HG03280 (cell line): Measurements from ENCODE around the gene MICU1.
A peak's percentile ranks its signal among the peaks of the same experiment; 100 is the strongest.
"Not testable (repeated sequence)": the region's sequence is repeated elsewhere in the genome, so short reads cannot be mapped to it uniquely, and the experiment has no call there.

Source experiments
- ATAC-seq: cut with Tn5 transposase; IDR thresholded peaks from one replicate; pipeline ENCODE4 v1.9.1; 2021; ENCODE audit warnings: mild to moderate bottlenecking, moderate library complexity; ENCODE audit not compliant: unreplicated experiment

The MICU1 gene

DNA sequence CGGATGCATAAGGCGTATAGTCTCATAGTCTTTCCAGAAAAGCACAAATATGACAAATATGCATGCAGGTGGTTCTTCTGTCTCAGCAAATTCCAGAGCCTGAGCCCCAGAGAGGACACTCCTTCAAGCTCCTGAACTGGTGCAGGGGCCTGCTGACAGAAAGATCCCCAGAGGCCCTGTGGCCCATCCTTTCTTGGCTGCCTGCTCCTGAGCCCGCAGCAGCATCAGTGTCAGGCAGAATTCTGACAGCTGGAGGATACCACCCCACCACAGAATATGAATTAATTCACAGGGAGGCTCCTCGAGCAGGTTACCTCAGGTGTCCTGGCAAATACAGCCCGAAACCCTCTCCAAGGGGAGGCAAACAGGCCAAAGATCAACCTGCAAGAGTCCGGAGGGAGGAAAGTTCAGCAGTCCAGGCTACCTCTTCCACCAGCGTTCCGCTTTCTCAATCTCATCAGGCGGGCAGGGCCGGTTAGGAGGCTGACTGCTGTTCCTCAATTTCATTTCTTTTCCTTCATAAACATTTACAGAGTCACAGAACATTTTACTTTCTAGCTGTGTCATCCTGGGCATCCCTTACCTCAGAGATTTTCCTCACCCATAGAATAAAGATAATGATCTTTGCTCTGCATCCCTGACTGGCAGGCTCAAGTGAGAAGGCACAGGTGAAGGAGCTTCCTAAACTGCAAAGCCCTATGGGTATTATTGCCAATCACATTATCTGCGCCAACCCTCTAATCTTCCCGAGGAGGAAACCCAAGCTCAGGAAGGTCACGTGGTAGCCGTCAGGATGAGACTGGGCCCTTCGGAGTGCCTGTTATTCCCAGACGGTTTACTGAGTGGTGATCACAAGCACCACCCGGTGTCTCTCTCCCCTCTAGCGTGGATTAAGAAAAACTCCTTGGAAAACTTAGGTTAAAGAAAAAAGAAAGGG, 272.6 kb downstream of the MICU1 start:
- ATAC-seq = no peak

DNA sequence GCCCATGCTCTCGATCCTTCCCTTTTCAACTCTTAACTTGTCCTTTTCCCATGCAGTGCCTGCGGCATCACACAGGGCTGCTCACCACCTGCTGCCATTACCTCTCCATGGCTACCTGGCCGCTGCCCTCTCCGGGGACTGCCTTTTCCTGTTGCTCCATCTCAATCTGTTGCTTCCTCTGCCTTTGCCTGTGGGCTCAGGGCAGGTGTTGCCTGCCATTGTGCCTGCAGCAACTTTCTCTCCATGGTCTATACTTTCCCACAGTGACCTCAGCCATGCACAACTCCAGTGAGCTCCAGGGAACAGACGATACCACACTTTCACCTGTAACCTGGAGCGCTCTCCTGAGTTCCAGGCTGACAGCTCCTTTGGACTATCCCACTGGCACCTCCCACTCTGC, 274.4 kb downstream of the MICU1 start:
- no peak for ATAC-seq

DNA sequence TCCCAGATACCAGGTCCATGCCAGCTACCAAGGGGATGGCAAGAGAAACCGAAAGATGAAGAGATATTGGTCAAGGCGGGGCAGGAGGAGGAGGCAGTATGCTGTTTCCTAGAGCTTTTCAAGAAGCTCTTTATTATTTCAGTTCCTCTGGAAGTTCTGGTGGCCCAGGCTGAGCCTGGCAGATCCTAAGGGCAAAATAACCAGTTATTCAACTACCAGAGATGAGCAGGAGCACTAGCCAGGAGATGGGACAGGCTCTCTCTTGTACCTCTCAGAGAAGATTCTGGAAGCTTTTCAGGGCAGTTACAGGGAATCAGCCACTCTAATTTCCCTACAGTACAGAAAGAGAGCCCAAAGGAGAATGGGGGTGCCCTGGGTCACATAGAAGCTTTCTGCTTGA, 276.4 kb downstream of the MICU1 start:
- no peak for ATAC-seq

DNA sequence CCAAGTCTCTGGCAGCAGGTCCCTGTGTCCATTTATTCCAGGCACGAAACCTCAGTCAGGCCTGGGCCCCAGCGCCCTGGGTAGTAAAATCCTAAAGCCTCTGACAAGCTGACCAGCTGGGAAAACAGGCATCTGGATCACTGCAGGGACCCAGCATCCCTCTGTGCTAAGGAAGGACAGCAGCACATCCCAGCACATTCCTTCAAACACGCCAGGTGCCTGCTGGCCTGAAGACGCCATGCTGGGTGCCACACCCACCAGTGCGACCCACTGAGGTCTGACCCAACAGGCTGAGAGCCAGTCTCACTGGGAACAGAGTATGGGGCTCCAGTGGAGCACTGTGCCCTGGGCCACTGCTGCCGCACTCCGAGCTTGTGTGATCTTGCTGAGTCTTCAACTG, 277.6 kb downstream of the MICU1 start:
- ATAC-seq = no peak

DNA sequence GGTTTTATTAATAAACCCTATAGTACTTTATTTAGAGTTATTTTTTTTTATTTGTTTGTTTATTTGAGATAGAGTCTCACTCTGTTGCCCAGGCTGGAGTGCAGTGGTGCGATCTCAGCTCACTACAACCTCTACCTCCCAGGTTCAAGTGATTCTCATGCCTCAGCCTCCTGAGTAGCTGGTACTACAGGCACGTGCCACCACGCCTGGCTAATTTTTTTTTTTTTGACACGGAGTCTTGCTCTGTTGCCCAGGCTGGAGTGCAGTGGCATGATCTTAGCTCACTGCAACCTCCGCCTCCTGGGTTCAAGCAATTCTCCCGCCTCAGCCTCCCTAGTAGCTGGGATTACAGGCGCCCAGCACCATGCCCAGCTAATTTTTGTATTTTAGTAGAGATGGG, 279.8 kb downstream of the MICU1 start:
- ATAC-seq = not testable (repeated sequence)

DNA sequence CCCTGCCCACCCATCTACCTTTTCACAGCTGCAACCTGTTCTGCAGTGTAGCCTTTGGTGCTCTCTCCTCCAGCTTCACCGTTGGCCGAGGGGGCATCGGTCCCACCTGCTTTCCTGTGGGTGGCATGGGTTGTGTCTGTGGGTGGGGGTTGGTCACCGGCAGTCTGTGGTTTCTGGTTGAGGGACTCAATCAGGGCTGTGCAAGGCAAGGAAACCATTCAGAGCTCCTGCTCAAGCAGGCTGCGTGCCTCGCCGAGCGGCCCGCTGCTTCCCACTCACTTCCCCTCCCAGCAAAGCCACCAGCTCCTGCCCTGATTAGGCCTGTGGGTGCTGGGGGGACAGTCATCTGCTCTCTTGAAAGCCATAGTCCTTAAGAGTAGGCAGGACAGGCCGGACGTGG, 280.9 kb downstream of the MICU1 start:
- no peak for ATAC-seq

DNA sequence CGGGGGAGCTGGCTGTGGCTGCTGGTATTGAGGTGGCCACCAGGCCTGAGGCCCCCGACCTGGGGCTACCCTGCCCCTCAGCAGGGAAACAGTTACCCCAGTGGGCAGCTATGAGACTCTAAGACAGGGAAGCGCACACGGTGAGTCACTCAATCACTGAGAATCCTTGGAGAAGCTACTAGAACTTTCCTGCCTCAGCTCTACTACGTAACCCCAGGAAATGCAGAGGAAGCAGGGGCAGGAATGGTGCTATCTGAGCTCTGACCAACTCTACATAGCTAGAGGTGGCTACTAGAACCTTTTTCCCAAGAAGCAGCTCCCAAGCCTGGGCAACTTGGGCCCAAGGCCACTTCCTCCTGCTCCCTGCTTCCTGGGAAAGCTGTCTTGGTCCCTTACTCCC, 283.0 kb downstream of the MICU1 start:
- no peak for ATAC-seq

DNA sequence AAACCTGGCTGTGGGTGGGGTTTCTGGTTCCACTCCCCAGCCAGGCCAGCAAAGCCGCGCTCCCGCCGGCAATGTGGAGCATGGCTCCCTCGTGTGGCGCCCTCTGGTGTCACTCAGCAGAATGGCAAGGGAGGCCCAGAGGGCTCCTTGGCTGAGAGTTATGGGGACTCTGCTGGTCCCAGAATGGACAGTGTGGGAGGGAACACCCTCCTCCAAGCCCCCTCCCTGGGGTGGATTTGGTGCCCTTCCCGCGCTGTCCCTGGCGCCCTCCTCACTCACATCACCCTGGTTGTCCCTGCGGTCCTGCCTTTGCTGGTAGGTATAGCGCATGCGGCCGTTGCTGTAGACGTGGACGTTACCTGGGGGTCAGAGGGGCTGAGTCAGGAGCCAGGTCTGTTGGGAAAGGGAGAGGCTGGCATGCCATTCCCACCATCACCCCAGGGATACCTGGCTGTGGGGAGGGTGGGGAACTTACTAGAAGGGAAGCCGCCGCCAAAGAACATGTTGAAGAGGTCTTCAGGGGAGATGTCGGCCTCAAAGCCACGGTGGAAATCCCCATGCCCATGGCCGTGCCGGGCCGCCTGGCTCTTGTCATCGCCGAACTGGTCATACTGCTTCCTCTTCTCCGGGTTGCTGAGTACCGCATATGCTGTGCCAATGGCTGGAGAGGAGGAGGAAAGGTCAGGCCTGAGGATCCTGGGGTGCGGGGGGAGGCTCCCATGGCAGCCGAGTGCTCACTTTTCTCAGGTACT, 285.2 kb downstream of the MICU1 start:
- no peak for ATAC-seq

DNA sequence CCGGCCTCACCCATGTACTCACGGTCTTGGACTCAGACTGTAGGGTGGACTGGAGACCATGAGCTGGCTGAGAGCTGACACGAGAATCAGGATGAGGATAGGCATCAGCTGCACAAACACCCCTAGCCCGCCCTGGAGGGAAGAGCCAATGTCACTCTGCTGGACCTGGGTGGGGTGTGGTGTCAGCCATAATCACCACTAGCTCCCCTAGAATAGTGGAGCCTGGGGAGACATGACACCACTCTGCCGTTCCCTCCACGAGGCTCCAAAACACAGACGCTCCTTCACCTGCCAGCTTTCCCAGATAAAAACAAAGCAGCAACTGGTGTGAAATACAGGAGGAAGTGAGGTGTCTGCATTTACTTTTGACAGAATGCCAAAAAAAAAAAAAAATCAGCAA, 287.7 kb downstream of the MICU1 start:
- ATAC-seq = no peak

DNA sequence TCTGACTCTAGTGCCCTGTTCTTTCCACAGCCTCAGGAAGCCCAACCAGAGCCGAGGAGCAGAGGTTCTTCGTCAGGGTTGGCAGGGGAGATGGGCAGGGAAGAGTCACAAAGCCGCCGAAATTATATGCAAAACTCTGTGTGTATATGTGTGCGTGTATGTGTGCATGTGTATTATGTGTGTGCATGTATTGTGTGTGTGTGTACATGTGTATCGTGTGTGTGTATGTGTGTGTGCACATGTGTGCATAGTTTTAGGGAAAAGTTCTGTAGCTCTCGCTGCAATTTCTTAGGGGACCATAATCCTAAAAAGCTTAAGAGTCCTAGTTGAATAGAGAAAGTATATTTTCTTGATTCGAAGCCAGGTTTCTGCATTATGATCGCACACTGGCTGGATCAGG, 288.2 kb downstream of the MICU1 start:
- ATAC-seq = no peak

DNA sequence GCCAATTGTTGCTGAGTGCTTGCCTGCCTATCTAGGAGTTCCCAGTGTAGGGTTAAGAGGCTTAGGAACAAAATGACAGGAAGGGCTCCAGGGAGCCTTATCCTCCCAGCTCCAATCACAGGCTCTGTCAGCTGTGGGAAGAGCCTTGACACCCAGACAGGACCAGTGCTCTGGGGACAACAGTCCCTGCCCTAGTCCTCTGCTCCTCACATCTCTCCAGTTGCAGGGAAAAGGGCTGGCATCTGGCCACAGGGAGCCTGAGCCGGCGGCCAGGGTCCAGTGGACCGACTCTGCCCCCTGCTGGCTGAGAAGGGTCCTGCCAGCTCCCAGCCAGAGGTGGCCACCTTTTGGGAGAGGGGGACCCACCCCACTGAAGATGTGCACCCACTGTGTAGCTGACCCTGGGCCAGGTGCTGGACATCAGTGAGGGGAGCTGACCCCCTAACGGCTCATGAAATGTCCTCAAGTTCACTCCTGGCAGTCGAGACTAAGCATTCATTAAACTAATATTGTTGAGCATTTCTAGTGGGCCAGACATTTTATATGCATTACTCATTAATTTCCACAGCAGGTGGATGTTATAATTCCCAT, 288.7 kb downstream of the MICU1 start:
- no peak for ATAC-seq

DNA sequence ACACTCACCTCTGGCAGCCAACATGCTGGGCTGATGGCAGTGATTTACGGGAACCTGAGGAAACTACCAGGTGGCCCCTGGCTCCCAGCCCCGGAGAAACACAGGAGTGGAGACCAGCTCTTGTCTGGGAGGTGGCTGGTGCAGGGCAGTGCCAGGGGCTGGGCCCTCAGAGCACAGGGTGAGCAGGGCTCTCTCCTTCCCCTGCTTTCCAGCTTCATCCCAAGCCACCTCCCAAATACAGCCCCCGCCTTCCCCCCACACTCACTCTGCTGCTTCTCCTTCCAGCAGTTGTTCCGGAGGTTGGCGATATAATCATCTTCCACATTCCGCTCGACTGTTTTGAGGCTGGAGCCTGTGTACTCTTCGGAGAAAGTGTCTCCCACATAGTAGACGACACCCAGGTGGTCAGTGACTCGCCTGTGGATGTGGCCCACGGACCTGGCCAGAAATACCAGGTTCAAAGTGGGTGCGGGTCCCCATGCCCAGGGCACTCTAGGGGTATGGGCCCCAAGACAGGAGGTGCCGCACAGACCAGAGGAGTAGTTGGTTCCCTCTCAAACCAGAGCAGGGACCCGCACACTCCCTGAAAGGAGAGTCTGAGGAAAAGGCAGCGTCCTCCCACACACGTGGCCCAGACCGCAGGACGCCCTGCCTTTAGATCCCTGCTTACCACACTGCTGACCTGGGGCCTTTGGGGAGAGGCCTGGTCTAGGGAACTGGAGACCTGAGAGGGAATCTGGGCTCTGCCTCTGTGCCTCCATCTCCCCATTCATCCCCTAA, 289.4 kb downstream of the MICU1 start:
- ATAC-seq = no peak

DNA sequence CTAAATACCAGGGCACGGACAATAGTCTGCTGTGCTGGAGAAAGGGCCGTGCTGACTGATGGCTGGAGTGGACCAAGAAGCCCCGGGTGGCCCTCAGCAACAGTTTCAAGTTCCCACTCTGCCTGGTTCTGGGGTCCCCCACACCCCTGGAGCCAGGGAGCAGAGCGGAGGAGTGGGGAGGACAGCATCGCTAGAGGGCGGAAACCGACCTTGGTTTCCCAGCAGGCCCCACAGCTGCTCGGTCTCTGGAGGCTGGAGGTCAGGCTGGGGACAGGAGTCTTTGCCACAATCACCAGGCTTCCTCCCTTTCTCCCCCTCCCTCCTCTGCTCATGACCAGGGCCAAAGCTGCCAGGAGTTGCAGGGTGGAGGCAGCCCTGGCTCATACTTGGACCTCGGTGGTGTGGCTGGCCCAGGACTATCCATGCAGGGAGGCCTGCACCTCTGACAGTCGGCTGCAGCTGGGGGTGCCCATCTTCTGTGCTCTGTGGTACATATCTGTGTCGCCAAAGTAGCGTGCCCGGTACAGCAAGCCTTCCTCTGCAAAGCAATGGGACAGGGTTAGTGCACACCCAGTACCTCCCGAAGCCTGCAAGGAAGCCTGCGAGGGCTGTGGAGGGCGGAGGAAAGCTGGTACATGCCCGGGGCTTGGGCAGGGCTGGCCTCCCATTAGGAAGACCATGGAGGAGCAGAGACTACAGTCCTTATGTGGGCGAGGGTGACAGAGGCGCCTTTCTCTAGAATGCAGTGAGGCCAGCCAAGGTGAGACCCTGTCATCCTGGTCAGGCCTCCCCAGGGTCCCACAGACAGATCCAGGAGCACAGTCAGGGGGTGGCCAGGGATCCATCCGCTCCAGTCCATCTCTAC, 290.3 kb downstream of the MICU1 start:
- ATAC-seq = peak; percentile 21

DNA sequence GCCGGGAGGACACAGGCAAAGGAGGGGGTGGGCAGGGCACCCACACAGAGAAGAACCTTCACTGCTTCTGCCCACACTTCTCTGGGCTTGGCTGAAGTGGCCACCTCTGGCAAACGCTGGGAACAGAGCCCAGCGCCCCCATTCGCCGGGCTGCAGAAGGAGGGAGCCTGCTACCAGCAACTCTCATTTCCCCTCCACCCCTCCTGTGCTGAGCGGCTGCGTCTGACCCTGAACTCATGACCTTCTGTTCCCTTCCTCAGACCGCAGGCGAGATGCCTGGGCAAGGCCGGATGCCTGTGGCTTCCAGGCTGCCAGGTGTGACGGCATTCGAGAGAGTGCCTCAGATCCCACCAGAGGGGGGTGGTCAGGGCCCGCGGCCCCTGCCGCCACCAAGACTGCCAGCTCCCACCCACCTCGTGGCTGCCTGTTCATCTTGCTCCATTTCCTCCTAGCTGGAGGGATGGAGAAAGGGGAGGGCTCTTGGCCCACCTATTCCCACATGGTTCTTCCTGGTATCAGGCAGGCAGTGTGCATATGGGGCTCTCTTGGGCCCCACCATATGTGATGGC, 291.0 kb downstream of the MICU1 start:
- peak; percentile 63 for ATAC-seq

DNA sequence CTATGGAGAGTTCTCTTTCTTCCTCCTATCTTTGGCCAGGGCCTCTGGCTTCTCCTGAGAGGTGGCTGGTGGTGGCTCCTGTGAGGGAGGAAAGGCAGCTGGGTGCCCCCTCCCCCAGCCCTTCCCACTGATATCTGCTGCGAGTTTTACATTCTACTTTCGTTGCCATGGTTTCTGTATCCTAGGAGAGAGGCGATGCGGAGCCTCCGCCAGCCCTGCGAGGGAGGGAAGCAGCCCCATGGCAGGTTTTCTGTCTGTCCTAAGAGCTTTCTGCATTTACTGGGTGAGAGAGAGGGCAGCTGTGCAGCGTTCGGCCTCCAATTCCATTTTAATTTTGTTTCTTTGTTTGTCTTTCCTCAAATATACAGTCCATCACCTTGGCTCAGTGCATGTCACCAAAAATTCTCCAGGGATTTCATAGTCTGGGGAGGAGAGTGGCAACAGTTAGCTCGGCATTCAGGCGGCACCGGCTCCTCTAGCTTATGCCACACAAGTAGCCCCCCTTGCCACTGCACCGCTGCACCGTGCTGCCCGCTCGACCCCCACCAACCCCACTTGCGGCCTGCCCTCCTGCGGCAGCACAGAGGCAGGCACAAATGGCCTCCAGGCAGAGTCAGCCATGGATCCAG, 291.6 kb downstream of the MICU1 start:
- no peak for ATAC-seq

DNA sequence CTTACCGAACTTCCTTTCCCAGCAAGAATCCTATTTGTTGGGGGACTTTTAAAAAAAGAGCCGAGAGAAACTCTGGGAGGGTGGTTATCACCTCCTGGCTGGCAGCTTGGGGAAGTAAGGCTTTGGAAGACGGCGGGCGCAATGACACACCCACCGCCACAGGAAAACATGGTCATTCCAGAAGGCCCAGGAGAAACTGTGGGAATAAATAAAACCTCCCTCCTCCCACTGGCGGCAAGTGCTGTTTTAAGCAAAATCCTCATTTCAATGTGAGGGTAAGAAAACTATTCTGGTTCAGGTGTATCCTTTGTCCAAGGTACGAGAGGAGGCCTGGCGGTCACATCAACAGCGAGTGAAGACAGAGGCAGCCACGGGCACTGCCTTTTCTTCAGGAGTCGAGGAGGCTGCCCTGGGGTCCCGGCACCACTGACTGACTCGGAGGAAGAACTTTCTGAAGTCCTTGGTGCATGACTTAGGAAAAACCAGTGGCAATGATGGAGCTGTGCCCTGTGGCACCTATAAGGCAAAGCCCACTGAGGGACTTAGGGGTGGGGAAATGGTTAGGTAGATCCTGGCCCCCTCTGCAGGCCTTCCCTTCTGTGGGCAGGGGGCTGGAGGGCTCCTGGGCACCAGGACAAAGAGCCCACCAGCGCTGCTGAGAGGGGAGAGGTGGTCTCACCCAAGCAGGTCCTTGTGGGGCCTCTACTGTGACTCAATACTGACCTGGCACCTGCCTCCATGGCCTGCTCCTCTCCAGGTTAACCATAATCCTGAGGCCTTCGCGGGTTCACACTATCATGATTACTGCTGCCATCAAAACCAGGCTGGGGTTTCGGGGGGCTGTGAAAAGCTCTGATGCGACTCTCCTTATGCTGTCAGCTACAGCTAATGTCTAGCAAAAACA, 292.5 kb downstream of the MICU1 start:
- ATAC-seq = no peak

DNA sequence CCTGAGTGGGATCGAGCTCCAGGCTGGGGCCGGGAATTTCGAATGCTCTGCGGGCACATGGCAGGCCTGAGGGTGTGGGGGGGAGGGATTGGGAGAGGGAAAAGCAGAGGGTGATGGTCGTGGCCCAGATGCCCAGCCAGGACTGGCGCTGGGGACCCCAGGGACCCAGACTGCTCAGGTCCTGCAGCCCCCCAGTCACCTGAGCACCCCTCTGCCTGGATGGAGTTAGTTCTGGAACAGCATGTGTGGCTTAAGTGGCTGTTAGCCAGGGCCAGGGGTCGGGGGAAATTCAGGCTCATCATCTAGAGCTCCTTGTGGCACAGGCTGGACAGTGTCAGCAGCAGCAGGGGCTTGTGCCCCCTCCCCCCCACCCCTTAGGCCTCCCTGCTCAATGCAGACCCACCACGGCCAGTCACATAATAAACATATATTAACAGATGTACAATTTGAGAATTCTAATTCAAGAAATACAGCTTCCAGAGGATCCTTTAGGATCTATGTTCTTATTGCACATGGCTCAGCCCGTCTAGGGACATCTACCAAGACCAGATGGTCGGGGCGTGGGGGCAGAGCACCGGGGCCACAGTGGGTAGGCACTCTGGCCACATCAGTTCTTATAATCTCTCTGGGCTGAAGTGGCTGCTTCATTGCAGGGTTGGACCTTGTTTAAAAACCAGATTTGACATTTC, 293.3 kb downstream of the MICU1 start:
- ATAC-seq = no peak
